SK-N-SH treated with all-trans-retinoic acid at 6 μM for 48 hours (cell line): ENCODE measurements around the gene CACNA1I.

Source experiments
- ATAC-seq: fragments of 200-7000 bp; cut with Tn5 transposase; 3 replicates; pipeline ENCODE4 v1.9.1; 2020; ENCODE audit warnings: mild to moderate bottlenecking, moderate library complexity
- BACH2 ChIP-seq: fragments of 250-450 bp; sonication (Bioruptor Pico); IDR thresholded peaks from 2 replicates; pipeline ENCODE4 v1.9.0; 2021; ENCODE audit warnings: mild to moderate bottlenecking, borderline replicate concordance
- CSDC2 ChIP-seq: fragments of 250-450 bp; sonication (Bioruptor Pico); IDR thresholded peaks from 2 replicates; pipeline ENCODE4 v1.5.0; 2020; ENCODE audit warnings: mild to moderate bottlenecking, moderate library complexity
- GLIS3 ChIP-seq: fragments of 250-450 bp; sonication (Bioruptor Pico); IDR thresholded peaks from 2 replicates; pipeline ENCODE4 v1.5.0; 2020; ENCODE audit warnings: mild to moderate bottlenecking, moderate library complexity
- ISL1 ChIP-seq: fragments of 250-450 bp; sonication (Bioruptor Pico); IDR thresholded peaks from 2 replicates; pipeline ENCODE4 v2.1.2; 2022; ENCODE audit warnings: mild to moderate bottlenecking, moderate library complexity
- OSR1 ChIP-seq: fragments of 250-450 bp; sonication (Bioruptor Pico); IDR thresholded peaks from 2 replicates; pipeline ENCODE4 v1.8.0; 2022; ENCODE audit warnings: moderate library complexity, mild to moderate bottlenecking, inconsistent platforms
- PPARA ChIP-seq: fragments of 250-450 bp; sonication (Bioruptor Pico); IDR thresholded peaks from 2 replicates; pipeline ENCODE4 v1.5.0; 2020; ENCODE audit warnings: mild to moderate bottlenecking, borderline replicate concordance
- RARB ChIP-seq: fragments of 250-450 bp; sonication (Bioruptor Pico); IDR thresholded peaks from 2 replicates; pipeline ENCODE4 v1.8.0; 2021; ENCODE audit warnings: mild to moderate bottlenecking, moderate library complexity
- SNAI2 ChIP-seq: fragments of 250-450 bp; sonication (Bioruptor Pico); IDR thresholded peaks from 2 replicates; pipeline ENCODE4 v1.5.0; 2020; ENCODE audit warnings: mild to moderate bottlenecking, moderate library complexity
- TCF4 ChIP-seq: fragments of 250-450 bp; sonication (Bioruptor Pico); IDR thresholded peaks from 2 replicates; pipeline ENCODE4 v1.8.0; 2021; ENCODE audit warnings: mild to moderate bottlenecking, moderate library complexity, borderline replicate concordance
- TOX ChIP-seq: fragments of 250-450 bp; sonication (Bioruptor Pico); IDR thresholded peaks from 2 replicates; pipeline ENCODE4 v1.8.0; 2021; ENCODE audit warnings: mild to moderate bottlenecking, moderate library complexity, borderline replicate concordance
- ZC3H10 ChIP-seq: fragments of 250-450 bp; sonication (Bioruptor Pico); IDR thresholded peaks from 2 replicates; pipeline ENCODE4 v1.5.1; 2021; ENCODE audit warnings: mild to moderate bottlenecking, moderate library complexity
- ZFP30 ChIP-seq: fragments of 450-650 bp; formaldehyde crosslinking; IDR thresholded peaks from 2 replicates; pipeline ENCODE4 v1.5.0; 2022; ENCODE audit warnings: mild to moderate bottlenecking, moderate library complexity
- ZNF565 ChIP-seq: fragments of 450-650 bp; formaldehyde crosslinking; conservative IDR thresholded peaks from 2 replicates; pipeline ENCODE4 v1.5.0; 2020; ENCODE audit warnings: low read depth, mild to moderate bottlenecking, moderate library complexity
- ZNF70 ChIP-seq: fragments of 450-650 bp; formaldehyde crosslinking; IDR thresholded peaks from 2 replicates; pipeline ENCODE4 v1.5.0; 2020; ENCODE audit warnings: mild to moderate bottlenecking, moderate library complexity
- ZNF8 ChIP-seq: fragments of 450-650 bp; formaldehyde crosslinking; IDR thresholded peaks from 2 replicates; pipeline ENCODE4 v1.5.0; 2020; ENCODE audit warnings: mild to moderate bottlenecking, moderate library complexity
- TF ChIP-seq, protein P1 (sequence below): fragments of 250-450 bp; sonication (Bioruptor Pico); IDR thresholded peaks from 2 replicates; pipeline ENCODE4 v1.5.0; 2020; ENCODE audit warnings: mild to moderate bottlenecking, moderate library complexity
- TF ChIP-seq, protein P2 (sequence below): fragments of 250-450 bp; sonication (Bioruptor Pico); IDR thresholded peaks from 2 replicates; pipeline ENCODE4 v1.5.1; 2020; ENCODE audit warnings: low read depth, mild to moderate bottlenecking, moderate library complexity
- TF ChIP-seq, protein P3 (sequence below): fragments of 250-450 bp; sonication (Bioruptor Pico); IDR thresholded peaks from 2 replicates; pipeline ENCODE4 v1.5.1; 2021; ENCODE audit warnings: mild to moderate bottlenecking, moderate library complexity
- TF ChIP-seq, protein P4 (sequence below): fragments of 250-450 bp; sonication (Bioruptor Pico); IDR thresholded peaks from 2 replicates; pipeline ENCODE4 v1.8.0; 2021; ENCODE audit warnings: low read depth, mild to moderate bottlenecking, moderate library complexity, borderline replicate concordance
- TF ChIP-seq, protein P5 (sequence below): fragments of 250-450 bp; sonication (Bioruptor Pico); IDR thresholded peaks from 2 replicates; pipeline ENCODE4 v1.8.0; 2020; ENCODE audit warnings: mild to moderate bottlenecking, moderate library complexity, borderline replicate concordance

Gene CACNA1I

DNA sequence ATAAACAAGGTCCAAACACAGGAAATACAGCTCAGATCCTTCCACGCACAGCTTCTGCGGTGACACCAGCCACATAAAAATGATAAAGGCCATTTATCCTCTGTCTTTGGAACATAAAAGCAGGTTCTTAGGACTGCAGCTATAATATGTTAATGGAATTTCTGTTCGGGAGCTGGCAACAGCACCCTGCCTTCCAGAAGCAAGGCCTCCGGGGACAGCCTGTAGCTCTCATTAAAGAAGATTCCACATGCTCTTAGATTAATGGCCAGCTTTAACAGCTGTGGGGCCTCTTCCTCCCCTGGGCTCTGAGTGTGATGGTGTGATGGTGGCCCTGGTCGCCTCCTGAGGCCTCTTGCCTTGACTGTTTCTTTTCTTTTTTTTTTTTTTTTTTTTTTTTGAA, 137.3 kb downstream of the CACNA1I start (continued):
- TF ChIP-seq, protein P1, sequence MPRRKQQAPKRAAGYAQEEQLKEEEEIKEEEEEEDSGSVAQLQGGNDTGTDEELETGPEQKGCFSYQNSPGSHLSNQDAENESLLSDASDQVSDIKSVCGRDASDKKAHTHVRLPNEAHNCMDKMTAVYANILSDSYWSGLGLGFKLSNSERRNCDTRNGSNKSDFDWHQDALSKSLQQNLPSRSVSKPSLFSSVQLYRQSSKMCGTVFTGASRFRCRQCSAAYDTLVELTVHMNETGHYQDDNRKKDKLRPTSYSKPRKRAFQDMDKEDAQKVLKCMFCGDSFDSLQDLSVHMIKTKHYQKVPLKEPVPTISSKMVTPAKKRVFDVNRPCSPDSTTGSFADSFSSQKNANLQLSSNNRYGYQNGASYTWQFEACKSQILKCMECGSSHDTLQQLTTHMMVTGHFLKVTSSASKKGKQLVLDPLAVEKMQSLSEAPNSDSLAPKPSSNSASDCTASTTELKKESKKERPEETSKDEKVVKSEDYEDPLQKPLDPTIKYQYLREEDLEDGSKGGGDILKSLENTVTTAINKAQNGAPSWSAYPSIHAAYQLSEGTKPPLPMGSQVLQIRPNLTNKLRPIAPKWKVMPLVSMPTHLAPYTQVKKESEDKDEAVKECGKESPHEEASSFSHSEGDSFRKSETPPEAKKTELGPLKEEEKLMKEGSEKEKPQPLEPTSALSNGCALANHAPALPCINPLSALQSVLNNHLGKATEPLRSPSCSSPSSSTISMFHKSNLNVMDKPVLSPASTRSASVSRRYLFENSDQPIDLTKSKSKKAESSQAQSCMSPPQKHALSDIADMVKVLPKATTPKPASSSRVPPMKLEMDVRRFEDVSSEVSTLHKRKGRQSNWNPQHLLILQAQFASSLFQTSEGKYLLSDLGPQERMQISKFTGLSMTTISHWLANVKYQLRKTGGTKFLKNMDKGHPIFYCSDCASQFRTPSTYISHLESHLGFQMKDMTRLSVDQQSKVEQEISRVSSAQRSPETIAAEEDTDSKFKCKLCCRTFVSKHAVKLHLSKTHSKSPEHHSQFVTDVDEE = no peak
- TF ChIP-seq GLIS3 (CRISPR knock-in tag) = no peak

DNA sequence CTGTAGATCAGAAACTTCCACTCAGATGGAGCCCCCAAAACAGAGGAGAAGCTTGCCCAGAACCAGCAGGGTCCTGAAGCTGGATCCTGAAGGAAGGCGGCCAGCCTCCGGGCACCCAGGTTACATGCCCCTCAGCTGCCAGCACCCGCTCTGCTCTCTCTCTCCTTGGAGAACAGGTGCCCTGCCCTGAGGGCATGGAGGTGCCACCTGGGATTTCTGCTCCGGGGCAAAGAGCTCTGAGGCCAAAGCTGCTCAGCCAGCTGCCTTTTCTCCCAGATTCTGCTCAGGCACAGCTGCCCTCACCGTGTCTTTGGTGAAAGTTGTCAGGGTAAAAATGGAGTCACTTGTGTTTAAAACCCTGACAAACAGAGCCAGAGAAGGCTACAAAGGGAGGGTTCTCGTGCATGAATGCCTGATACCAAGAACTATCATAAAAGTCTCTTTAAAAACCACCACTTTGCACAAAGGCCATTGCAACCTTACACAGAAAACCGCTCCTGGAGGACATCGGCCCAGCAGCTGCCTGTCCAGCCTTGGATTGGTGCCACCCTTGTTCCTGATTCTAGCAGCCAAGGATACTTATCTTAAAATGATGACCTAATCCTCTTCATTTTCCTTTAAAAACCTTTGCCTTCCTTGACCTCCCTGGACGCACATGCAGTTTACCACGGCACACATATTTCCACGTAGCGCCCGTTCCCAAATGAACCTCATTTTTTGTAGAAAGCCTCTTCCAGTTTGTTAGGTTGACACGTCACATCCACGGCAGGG, 140.0 kb downstream of the CACNA1I start:
- no peak for TF ChIP-seq RARB (CRISPR knock-in tag)
- no peak for TF ChIP-seq ZC3H10
- TF ChIP-seq TCF4 (CRISPR knock-in tag) = no peak
- no peak for TF ChIP-seq ZFP30 (CRISPR knock-in tag)
- TF ChIP-seq PPARA (CRISPR knock-in tag) = no peak
- TF ChIP-seq, protein P2, sequence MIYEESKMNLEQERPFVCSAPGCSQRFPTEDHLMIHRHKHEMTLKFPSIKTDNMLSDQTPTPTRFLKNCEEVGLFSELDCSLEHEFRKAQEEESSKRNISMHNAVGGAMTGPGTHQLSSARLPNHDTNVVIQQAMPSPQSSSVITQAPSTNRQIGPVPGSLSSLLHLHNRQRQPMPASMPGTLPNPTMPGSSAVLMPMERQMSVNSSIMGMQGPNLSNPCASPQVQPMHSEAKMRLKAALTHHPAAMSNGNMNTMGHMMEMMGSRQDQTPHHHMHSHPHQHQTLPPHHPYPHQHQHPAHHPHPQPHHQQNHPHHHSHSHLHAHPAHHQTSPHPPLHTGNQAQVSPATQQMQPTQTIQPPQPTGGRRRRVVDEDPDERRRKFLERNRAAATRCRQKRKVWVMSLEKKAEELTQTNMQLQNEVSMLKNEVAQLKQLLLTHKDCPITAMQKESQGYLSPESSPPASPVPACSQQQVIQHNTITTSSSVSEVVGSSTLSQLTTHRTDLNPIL = no peak
- TF ChIP-seq BACH2 (CRISPR knock-in tag) = no peak
- TF ChIP-seq ISL1 (CRISPR knock-in tag) = no peak
- TF ChIP-seq, protein P1 = no peak
- TF ChIP-seq, protein P3, sequence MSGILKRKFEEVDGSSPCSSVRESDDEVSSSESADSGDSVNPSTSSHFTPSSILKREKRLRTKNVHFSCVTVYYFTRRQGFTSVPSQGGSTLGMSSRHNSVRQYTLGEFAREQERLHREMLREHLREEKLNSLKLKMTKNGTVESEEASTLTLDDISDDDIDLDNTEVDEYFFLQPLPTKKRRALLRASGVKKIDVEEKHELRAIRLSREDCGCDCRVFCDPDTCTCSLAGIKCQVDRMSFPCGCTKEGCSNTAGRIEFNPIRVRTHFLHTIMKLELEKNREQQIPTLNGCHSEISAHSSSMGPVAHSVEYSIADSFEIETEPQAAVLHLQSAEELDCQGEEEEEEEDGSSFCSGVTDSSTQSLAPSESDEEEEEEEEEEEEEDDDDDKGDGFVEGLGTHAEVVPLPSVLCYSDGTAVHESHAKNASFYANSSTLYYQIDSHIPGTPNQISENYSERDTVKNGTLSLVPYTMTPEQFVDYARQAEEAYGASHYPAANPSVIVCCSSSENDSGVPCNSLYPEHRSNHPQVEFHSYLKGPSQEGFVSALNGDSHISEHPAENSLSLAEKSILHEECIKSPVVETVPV (CRISPR knock-in tag) = no peak
- no peak for TF ChIP-seq GLIS3 (CRISPR knock-in tag)
- TF ChIP-seq OSR1 (CRISPR knock-in tag) = no peak
- TF ChIP-seq SNAI2 (CRISPR knock-in tag) = no peak
- TF ChIP-seq TOX = no peak
- TF ChIP-seq, protein P4, sequence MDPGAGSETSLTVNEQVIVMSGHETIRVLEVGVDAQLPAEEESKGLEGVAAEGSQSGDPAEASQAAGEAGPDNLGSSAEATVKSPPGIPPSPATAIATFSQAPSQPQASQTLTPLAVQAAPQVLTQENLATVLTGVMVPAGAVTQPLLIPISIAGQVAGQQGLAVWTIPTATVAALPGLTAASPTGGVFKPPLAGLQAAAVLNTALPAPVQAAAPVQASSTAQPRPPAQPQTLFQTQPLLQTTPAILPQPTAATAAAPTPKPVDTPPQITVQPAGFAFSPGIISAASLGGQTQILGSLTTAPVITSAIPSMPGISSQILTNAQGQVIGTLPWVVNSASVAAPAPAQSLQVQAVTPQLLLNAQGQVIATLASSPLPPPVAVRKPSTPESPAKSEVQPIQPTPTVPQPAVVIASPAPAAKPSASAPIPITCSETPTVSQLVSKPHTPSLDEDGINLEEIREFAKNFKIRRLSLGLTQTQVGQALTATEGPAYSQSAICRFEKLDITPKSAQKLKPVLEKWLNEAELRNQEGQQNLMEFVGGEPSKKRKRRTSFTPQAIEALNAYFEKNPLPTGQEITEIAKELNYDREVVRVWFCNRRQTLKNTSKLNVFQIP (CRISPR knock-in tag) = no peak
- TF ChIP-seq, protein P5, sequence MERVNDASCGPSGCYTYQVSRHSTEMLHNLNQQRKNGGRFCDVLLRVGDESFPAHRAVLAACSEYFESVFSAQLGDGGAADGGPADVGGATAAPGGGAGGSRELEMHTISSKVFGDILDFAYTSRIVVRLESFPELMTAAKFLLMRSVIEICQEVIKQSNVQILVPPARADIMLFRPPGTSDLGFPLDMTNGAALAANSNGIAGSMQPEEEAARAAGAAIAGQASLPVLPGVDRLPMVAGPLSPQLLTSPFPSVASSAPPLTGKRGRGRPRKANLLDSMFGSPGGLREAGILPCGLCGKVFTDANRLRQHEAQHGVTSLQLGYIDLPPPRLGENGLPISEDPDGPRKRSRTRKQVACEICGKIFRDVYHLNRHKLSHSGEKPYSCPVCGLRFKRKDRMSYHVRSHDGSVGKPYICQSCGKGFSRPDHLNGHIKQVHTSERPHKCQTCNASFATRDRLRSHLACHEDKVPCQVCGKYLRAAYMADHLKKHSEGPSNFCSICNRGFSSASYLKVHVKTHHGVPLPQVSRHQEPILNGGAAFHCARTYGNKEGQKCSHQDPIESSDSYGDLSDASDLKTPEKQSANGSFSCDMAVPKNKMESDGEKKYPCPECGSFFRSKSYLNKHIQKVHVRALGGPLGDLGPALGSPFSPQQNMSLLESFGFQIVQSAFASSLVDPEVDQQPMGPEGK = no peak
- no peak for TF ChIP-seq CSDC2 (CRISPR knock-in tag)
- TF ChIP-seq ZNF565 (CRISPR knock-in tag) = no peak
- TF ChIP-seq ZNF70 (CRISPR knock-in tag) = no peak
- TF ChIP-seq ZNF8 (CRISPR knock-in tag) = no peak
- ATAC-seq = no peak
